ENCODE measurements around the gene PHLDB3. TPM values are rescaled to one million over a fixed set of nuclear protein-coding genes. Genes with fewer than 3 reads are reported as not detected.
A peak's percentile ranks its signal among the peaks of the same experiment; 100 is the strongest.

PHLDB3 gene
- total and polyA plus RNA-seq, 2 of the 13 experiments (the other 11 are each of a cell fraction or from before 2014, with no cell fraction given) = 11.3 to 14.5 TPM

GRCh38 chr19:43503501-43504425 is 783 bp downstream of the PHLDB3 start (continued):
- no peak for TF ChIP-seq ZNF281 (CRISPR knock-in tag; IDR thresholded peaks at IDR 0.05; ENCODE audit: borderline replicate concordance)
- TF ChIP-seq DDIT3 (CRISPR knock-in tag; IDR thresholded peaks at IDR 0.05) = no peak
- TF ChIP-seq EHMT2 (IDR thresholded peaks at IDR 0.05; ENCODE audit: borderline replicate concordance, low read depth, low read length) = no peak
- no peak for TF ChIP-seq STAT5B (CRISPR knock-in tag; IDR thresholded peaks at IDR 0.05)
- TF ChIP-seq GFI1 (CRISPR knock-in tag; IDR thresholded peaks at IDR 0.05; ENCODE audit: borderline replicate concordance) = no peak
- no peak for TF ChIP-seq ZSCAN22 (CRISPR knock-in tag; IDR thresholded peaks at IDR 0.05)
- TF ChIP-seq TFDP1 (CRISPR knock-in tag; IDR thresholded peaks at IDR 0.05; ENCODE audit: borderline replicate concordance) = no peak
- TF ChIP-seq KDM4B (CRISPR knock-in tag; IDR thresholded peaks at IDR 0.05) = no peak
- no peak; the same call in 1 of the 2 replicates for TF ChIP-seq ZNF501 (CRISPR knock-in tag; IDR thresholded peaks at IDR 0.05)
- TF ChIP-seq ZNF552 (CRISPR knock-in tag; IDR thresholded peaks at IDR 0.05; ENCODE audit: borderline replicate concordance) = 0 out of 2 replicates have a peak, but pooled peaks have one; percentile 50
- no peak for TF ChIP-seq XRCC5 (optimal IDR thresholded peaks at IDR 0.05; ENCODE audit: low read length)
- TF ChIP-seq ZNF264 (CRISPR knock-in tag; IDR thresholded peaks at IDR 0.05) = peak; percentile 34; the same call in 1 of the 2 replicates
- TF ChIP-seq ZNF710 (CRISPR knock-in tag; IDR thresholded peaks at IDR 0.05; ENCODE audit: borderline replicate concordance) = no peak; the same call in 1 of the 2 replicates
- no peak for TF ChIP-seq ELF4 (CRISPR knock-in tag; IDR thresholded peaks at IDR 0.05; ENCODE audit: borderline replicate concordance)
- no peak for TF ChIP-seq SIN3B (IDR thresholded peaks at IDR 0.05; ENCODE audit: low read length)
- TF ChIP-seq STAT6 (CRISPR knock-in tag; IDR thresholded peaks at IDR 0.05; ENCODE audit: borderline replicate concordance) = no peak
- TF ChIP-seq ATRX (CRISPR knock-in tag; IDR thresholded peaks at IDR 0.05; ENCODE audit: borderline replicate concordance) = no peak
- peak; percentile 62 for TF ChIP-seq POLR2AphosphoS5 (IDR thresholded peaks at IDR 0.05; ENCODE audit: low read depth, low read length)
- no peak for TF ChIP-seq ZNF616 (CRISPR knock-in tag; IDR thresholded peaks at IDR 0.05; ENCODE audit: low read depth)
- TF ChIP-seq NFE2L1 (CRISPR knock-in tag; IDR thresholded peaks at IDR 0.05; ENCODE audit: borderline replicate concordance) = no peak
